Endothelial cell (in vitro differentiated cells): ENCODE results near the gene OR52N1. TPM values are rescaled to one million over a fixed set of nuclear protein-coding genes. Genes with fewer than 3 reads are reported as not detected.

ENCODE experiments used
- DNase-seq: peaks from one replicate; pipeline ENCODE4 v3.0.0; 2021; ENCODE audit warnings: low spot score
- H3K27ac Mint-ChIP-seq: one replicate; pipeline ENCODE4 v1.8.0; 2021; ENCODE audit warnings: mixed read lengths, inconsistent platforms; ENCODE audit not compliant: unreplicated experiment
- H3K27me3 Mint-ChIP-seq: one replicate; pipeline ENCODE4 v1.8.0; 2021; ENCODE audit warnings: mild to moderate bottlenecking, moderate library complexity, mixed read lengths, inconsistent platforms; ENCODE audit not compliant: unreplicated experiment
- H3K36me3 Mint-ChIP-seq: one replicate; pipeline ENCODE4 v1.8.0; 2021; ENCODE audit warnings: mild to moderate bottlenecking, low read depth, mixed read lengths, inconsistent platforms; ENCODE audit not compliant: unreplicated experiment
- H3K4me1 Mint-ChIP-seq: one replicate; pipeline ENCODE4 v1.8.0; 2021; ENCODE audit warnings: mild to moderate bottlenecking, mixed read lengths, inconsistent platforms; ENCODE audit not compliant: unreplicated experiment
- H3K4me3 Mint-ChIP-seq: one replicate; pipeline ENCODE4 v1.8.0; 2021; ENCODE audit warnings: mild to moderate bottlenecking, mixed read lengths, inconsistent platforms; ENCODE audit not compliant: unreplicated experiment
- H3K9me3 Mint-ChIP-seq: one replicate; pipeline ENCODE4 v1.8.0; 2021; ENCODE audit warnings: mixed read lengths, inconsistent platforms; ENCODE audit not compliant: unreplicated experiment
- CTCF ChIP-seq: fragments of 200-600 bp; sonication (generic); IDR thresholded peaks from one replicate; pipeline ENCODE4 v1.5.0; 2021; ENCODE audit warnings: antibody characterized with exemption; ENCODE audit not compliant: unreplicated experiment
- total RNA-seq: library from RNA; stranded (reverse); fragmentation: NEBNext Ultra II Directional; extraction: Animal tissue kit (Norgen Biotek cat#: 25700); gene quantifications from one replicate; pipeline ENCODE4 v1.2.1, GENCODE V29; 2021; ENCODE audit not compliant: unreplicated experiment

Gene OR52N1
- total RNA-seq, 1 donor from 2014 or later, result 13.6 TPM

GRCh38 chr11:5737091-5737490, 54.0 kb downstream of the OR52N1 start:
- H3K4me1 Mint-ChIP-seq, result peaks cover 30% of the 10 kb centered on the region
- no peaks in the 10 kb centered on the region for H3K9me3 Mint-ChIP-seq
- H3K27ac Mint-ChIP-seq, result no peak overlapping the region
- no peak for DNase-seq
- H3K4me3 Mint-ChIP-seq, result no peak overlapping the region
- TF ChIP-seq CTCF, result no peak
- H3K27me3 Mint-ChIP-seq, result no peaks in the 10 kb centered on the region
- H3K36me3 Mint-ChIP-seq, result peaks cover 5% of the 10 kb centered on the region

Other genes starting within 250 kb of the OR52N1 start
- 2.1 TPM for gene OR52H1, start 242.7 kb downstream of the OR52N1 start, total RNA-seq
- gene OR52B6, start 210.4 kb downstream of the OR52N1 start, total RNA-seq, result not detected
- 10.1 TPM for gene TRIM6, start 194.6 kb downstream of the OR52N1 start, total RNA-seq
- gene TRIM34, start 166.3 kb downstream of the OR52N1 start, total RNA-seq, result 0.64 TPM
- gene TRIM5, start 106.2 kb downstream of the OR52N1 start, total RNA-seq, result 114 TPM
- gene TRIM22, start 101.5 kb downstream of the OR52N1 start, total RNA-seq, result 1.2 TPM
- not detected for gene OR56B1, start 54.8 kb downstream of the OR52N1 start, total RNA-seq
- gene OR52N4, start 37.0 kb downstream of the OR52N1 start, total RNA-seq, result not detected
- gene OR52N5, start 7.9 kb downstream of the OR52N1 start, total RNA-seq, result 6.8 TPM
- not detected for gene OR52N2, start 17.7 kb upstream of the OR52N1 start, total RNA-seq
- gene OR52E6, start 50.6 kb upstream of the OR52N1 start, total RNA-seq, result not detected
- gene OR52E8, start 66.4 kb upstream of the OR52N1 start, total RNA-seq, result not detected
- not detected for gene OR52E4, start 89.4 kb upstream of the OR52N1 start, total RNA-seq
- not detected for gene OR52E5, start 101.9 kb upstream of the OR52N1 start, total RNA-seq
- gene OR56A3, start 151.0 kb upstream of the OR52N1 start, total RNA-seq, result not detected
- not detected for gene OR56A5, start 177.2 kb upstream of the OR52N1 start, total RNA-seq
- gene OR52L1, start 195.7 kb upstream of the OR52N1 start, total RNA-seq, result not detected
- gene OR56A4, start 215.7 kb upstream of the OR52N1 start, total RNA-seq, result 0.13 TPM
- gene OR56A1, start 239.5 kb upstream of the OR52N1 start, total RNA-seq, result 0.03 TPM